CD14-positive monocyte (primary cell): ENCODE measurements around the gene TACC2. TPM values are rescaled to one million over a fixed set of nuclear protein-coding genes. Genes with fewer than 3 reads are reported as not detected.

Source experiments
- DNase-seq, 3 donors: peaks; one replicate each; pipeline ENCODE4 v3.0.0-alpha.2; 2011 to 2022
- H2AFZ ChIP-seq: 2 replicates; pipeline ENCODE4 v1.6.0; 2012; ENCODE audit warnings: mild to moderate bottlenecking, low read depth, low read length, inconsistent platforms; ENCODE audit not compliant: insufficient read depth, poor library complexity, severe bottlenecking
- H3K27ac ChIP-seq, 2 donors: 1 replicate in 1 of 2; 2 replicates in 1 of 2; pipeline ENCODE4 v1.5.1; 2012 to 2013; ENCODE audit warnings: low read length in 2 of 2, control low read depth in 1 of 2, inconsistent platforms in 1 of 2, low read depth in 1 of 2, mild to moderate bottlenecking in 1 of 2
- H3K27me3 ChIP-seq, 2 donors: one replicate each; pipeline versions ENCODE4 v1.6.0 to v1.6.1; 2011 to 2013; ENCODE audit warnings: low read length in 2 of 2; ENCODE audit not compliant: control insufficient read depth in 2 of 2, insufficient read depth in 2 of 2
- H3K36me3 ChIP-seq, 2 donors: replicated peaks in 1 of 2; 1 replicate in 1 of 2; 2 replicates in 1 of 2; pipeline versions ENCODE4 v1.5.1 to v1.6.1; 2012 to 2013; ENCODE audit warnings: low read length in 2 of 2, control low read depth in 1 of 2, inconsistent platforms in 1 of 2, mild to moderate bottlenecking in 1 of 2; ENCODE audit not compliant: insufficient read depth in 2 of 2, control insufficient read depth in 1 of 2
- H3K4me1 ChIP-seq, 2 donors: 1 replicate in 1 of 2; 2 replicates in 1 of 2; pipeline versions ENCODE4 v1.5.1 to v1.6.1; 2012 to 2013; ENCODE audit warnings: low read length in 2 of 2, control low read depth in 1 of 2, inconsistent platforms in 1 of 2, mild to moderate bottlenecking in 1 of 2, moderate library complexity in 1 of 2; ENCODE audit not compliant: insufficient read depth in 2 of 2, control insufficient read depth in 1 of 2
- H3K4me2 ChIP-seq: replicated peaks from 2 replicates; pipeline ENCODE3; 2012; ENCODE audit warnings: low read length, moderate library complexity, mild to moderate bottlenecking; ENCODE audit not compliant: poor library complexity, severe bottlenecking; ENCODE audit errors: extremely low read depth
- H3K4me3 ChIP-seq, 3 experiments: fragments of 200-600 bp in 1 of 3; sonication (generic) in 1 of 3; replicated peaks in 1 of 3; 1 replicate in 2 of 3; 2 replicates in 1 of 3; pipeline ENCODE4 v1.5.1; 2011 to 2013; ENCODE audit warnings: low read length in 3 of 3, mild to moderate bottlenecking in 3 of 3, control low read depth in 2 of 3, low read depth in 2 of 3, inconsistent platforms in 1 of 3, moderate library complexity in 1 of 3
- H3K79me2 ChIP-seq: 2 replicates; pipeline ENCODE4 v1.6.0; 2012; ENCODE audit warnings: mild to moderate bottlenecking, control low read depth, inconsistent platforms, low read length, moderate library complexity; ENCODE audit not compliant: insufficient read depth
- H3K9ac ChIP-seq: 2 replicates; pipeline ENCODE4 v1.6.0; 2017; ENCODE audit warnings: low read length, mild to moderate bottlenecking; ENCODE audit not compliant: insufficient read depth, poor library complexity, severe bottlenecking
- H3K9me3 ChIP-seq, 2 donors: replicated peaks in 1 of 2; 1 replicate in 1 of 2; 2 replicates in 1 of 2; pipeline versions ENCODE4 v1.5.1 to v1.6.1; 2012 to 2013; ENCODE audit warnings: low read length in 2 of 2, control low read depth in 1 of 2; ENCODE audit not compliant: control insufficient read depth in 1 of 2, insufficient read depth in 1 of 2
- H4K20me1 ChIP-seq: 2 replicates; pipeline ENCODE4 v1.6.0; 2012; ENCODE audit warnings: mild to moderate bottlenecking, low read length, control low read depth, moderate library complexity; ENCODE audit not compliant: insufficient read depth
- H3K27ac Mint-ChIP-seq, 7 donors: one replicate each; pipeline ENCODE4 v1.8.0; 2020; ENCODE audit warnings: mild to moderate bottlenecking in 7 of 7, mixed read lengths in 7 of 7, moderate library complexity in 6 of 7, inconsistent platforms in 2 of 7
- H3K27me3 Mint-ChIP-seq, 3 donors: one replicate each; pipeline ENCODE4 v1.8.0; 2021 to 2022; ENCODE audit warnings: low read depth in 3 of 3, mild to moderate bottlenecking in 3 of 3, mixed read lengths in 3 of 3, moderate library complexity in 3 of 3, inconsistent platforms in 1 of 3
- H3K36me3 Mint-ChIP-seq, 2 donors: one replicate each; pipeline ENCODE4 v1.8.0; 2020; ENCODE audit warnings: mixed read lengths in 2 of 2, inconsistent platforms in 1 of 2, mild to moderate bottlenecking in 1 of 2
- H3K4me1 Mint-ChIP-seq: one replicate; pipeline ENCODE4 v1.8.0; 2020; ENCODE audit warnings: mild to moderate bottlenecking, mixed read lengths
- H3K4me3 Mint-ChIP-seq, 2 donors: one replicate each; pipeline ENCODE4 v1.8.0; 2020; ENCODE audit warnings: mild to moderate bottlenecking in 2 of 2, mixed read lengths in 2 of 2, moderate library complexity in 1 of 2
- H3K9me3 Mint-ChIP-seq, 7 donors: one replicate each; pipeline ENCODE4 v1.8.0; 2020 to 2022; ENCODE audit warnings: mixed read lengths in 7 of 7, mild to moderate bottlenecking in 6 of 7, moderate library complexity in 6 of 7, inconsistent platforms in 2 of 7
- CTCF ChIP-seq: fragments of 200-600 bp; IDR thresholded peaks from one replicate; pipeline ENCODE4 v1.8.0; 2022; ENCODE audit warnings: antibody characterized with exemption, mild to moderate bottlenecking
- WGBS: methylation state at CpG from one replicate; pipeline ENCODE4 v1.1.5; 2013; ENCODE audit warnings: missing lambda C conversion rate; ENCODE audit not compliant: insufficient coverage; 5-methylcytosine and 5-hydroxymethylcytosine counted together
- intact Hi-C, 2 donors: fragments of 100-400 bp; cut with micrococcal nuclease; formaldehyde crosslinking; loops; one replicate each; pipeline versions ENCODE4 v1.15.0 to v1.15.1; 2023
- polyA plus RNA-seq, 3 donors: library from polyadenylated mRNA; depleted of rRNA in 1 of 3; unstranded in 2 of 3; stranded (reverse) in 1 of 3; fragments of 300-500 nt in 2 of 3; fragments of >200 nt in 1 of 3; fragmentation: Illumina TruSeq in 2 of 3; gene quantifications; 1 replicate in 2 of 3; 2 replicates in 1 of 3; pipeline ENCODE4 v1.2.3, GENCODE V29; 2012 to 2021

Gene TACC2
- polyA plus RNA-seq, 3 donors, result 0.03 TPM; not detected in 2

- Histone ChIP-seq H3K9me3 (no peaks in the 10 kb centered on the region), H3K9ac (no peak overlapping the region), H3K36me3 (no peaks in the 10 kb centered on the region), H3K4me1 (no peaks in the 10 kb centered on the region), H4K20me1 (no peaks in the 10 kb centered on the region), H2AFZ (no peak overlapping the region), H3K27me3 (no peaks in the 10 kb centered on the region), H3K4me2 (no peak overlapping the region), H3K79me2 (no peaks in the 10 kb centered on the region), H3K4me3 (no peak overlapping the region), H3K27ac (no peak overlapping the region)
- no peak for TF ChIP-seq CTCF
- WGBS, result 80% methylated on average over 8 of the region's 8 CpGs
- Mint-ChIP-seq H3K4me1 (no peaks in the 10 kb centered on the region), H3K9me3 (peaks cover 0 to 2% (median 0%) of the 10 kb centered on the region in 7 donors), H3K4me3 (no peak overlapping the region), H3K27me3 (peaks cover 2 to 11% (median 8%) of the 10 kb centered on the region in 3 donors), H3K27ac (no peak overlapping the region), H3K36me3 (no peaks in the 10 kb centered on the region)
- DNase-seq, result no peak
- intact Hi-C loops, result no loop called here
Measured at GRCh38 chr10:122098924-122099323, 110.0 kb downstream of the TACC2 start.

- intact Hi-C loops, result no loop called here
- Histone ChIP-seq H3K27ac (no peak overlapping the region), H3K36me3 (no peaks in the 10 kb centered on the region), H3K4me1 (no peaks in the 10 kb centered on the region), H3K9me3 (no peaks in the 10 kb centered on the region), H3K79me2 (no peaks in the 10 kb centered on the region), H3K27me3 (no peaks in the 10 kb centered on the region), H4K20me1 (no peaks in the 10 kb centered on the region), H3K4me2 (no peak overlapping the region), H2AFZ (no peak overlapping the region), H3K9ac (no peak overlapping the region), H3K4me3 (no peak overlapping the region)
- no peak for DNase-seq
- TF ChIP-seq CTCF, result no peak
- Mint-ChIP-seq H3K27me3 (peaks cover 3 to 8% (median 8%) of the 10 kb centered on the region in 3 donors), H3K9me3 (peaks cover 0 to 2% (median 0%) of the 10 kb centered on the region in 7 donors), H3K27ac (no peak overlapping the region), H3K4me3 (no peak overlapping the region), H3K36me3 (no peaks in the 10 kb centered on the region), H3K4me1 (no peaks in the 10 kb centered on the region)
- WGBS, result no CpG with 5 or more reads among the region's 2 CpGs
Measured at GRCh38 chr10:122099562-122099961, 110.6 kb downstream of the TACC2 start.
